ENCODE data around the gene TBK1. TPM values are rescaled to one million over a fixed set of nuclear protein-coding genes. Genes with fewer than 3 reads are reported as not detected.
"Not testable (repeated sequence)": the region's sequence is repeated elsewhere in the genome, so short reads cannot be mapped to it uniquely, and the experiment has no call there.

Gene TBK1
- total RNA-seq, 1 donor from 2014 or later = 7.4 TPM

DNA sequence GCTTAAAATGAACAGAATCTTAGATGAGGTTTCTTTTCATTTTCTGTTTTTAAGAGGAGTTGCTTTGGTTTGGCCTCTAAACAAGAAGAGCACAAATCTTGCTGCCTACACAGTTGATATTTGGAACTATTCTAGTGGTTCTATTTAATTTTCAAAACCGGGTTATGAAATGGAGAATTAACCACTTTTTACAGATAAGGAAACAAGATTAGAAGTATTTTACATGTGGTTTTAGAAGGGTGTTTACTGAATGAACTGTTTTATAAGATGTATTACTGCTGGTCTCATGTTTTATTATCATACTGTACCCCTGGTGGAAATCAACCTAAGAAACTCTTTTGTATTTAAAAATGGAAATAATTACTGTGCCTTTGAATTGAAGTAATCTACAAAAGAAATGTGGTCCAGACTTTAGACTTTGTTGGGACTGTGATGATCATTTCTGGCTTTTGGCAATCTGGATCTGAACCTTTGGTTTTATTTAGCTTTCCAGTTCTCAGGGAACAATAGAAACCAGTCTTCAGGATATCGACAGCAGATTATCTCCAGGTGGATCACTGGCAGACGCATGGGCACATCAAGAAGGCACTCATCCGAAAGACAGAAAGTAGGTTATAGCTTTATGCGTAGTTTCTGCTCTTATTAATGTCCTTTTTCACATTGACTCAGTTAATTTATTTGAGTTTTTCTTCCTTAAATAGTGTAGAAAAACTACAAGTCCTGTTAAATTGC, 43.2 kb downstream of the TBK1 start:
- DNase-seq (ENCODE audit: low spot score) = no peak
- no peak for ATAC-seq

DNA sequence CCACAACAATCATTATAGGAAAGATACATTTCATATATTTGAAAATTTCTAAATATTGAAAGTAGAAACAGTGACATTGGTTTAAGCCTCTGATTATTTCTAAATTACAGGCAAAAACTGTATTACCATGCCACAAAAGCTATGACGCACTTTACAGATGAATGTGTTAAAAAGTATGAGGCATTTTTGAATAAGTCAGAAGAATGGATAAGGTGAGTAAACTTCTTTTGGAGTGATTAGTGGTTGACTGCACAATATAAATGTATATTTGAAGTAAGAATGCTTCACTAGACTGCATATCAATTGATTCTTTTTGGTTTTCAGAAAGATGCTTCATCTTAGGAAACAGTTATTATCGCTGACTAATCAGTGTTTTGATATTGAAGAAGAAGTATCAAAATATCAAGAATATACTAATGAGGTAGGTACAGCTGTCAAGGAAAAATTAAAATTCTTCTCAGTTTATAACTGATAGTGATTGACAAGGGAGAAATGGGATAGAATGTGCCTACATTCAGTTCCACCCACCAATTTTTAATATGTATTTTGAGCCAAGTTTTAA, 45.0 kb downstream of the TBK1 start:
- DNase-seq (ENCODE audit: low spot score) = no peak
- no peak for ATAC-seq

DNA sequence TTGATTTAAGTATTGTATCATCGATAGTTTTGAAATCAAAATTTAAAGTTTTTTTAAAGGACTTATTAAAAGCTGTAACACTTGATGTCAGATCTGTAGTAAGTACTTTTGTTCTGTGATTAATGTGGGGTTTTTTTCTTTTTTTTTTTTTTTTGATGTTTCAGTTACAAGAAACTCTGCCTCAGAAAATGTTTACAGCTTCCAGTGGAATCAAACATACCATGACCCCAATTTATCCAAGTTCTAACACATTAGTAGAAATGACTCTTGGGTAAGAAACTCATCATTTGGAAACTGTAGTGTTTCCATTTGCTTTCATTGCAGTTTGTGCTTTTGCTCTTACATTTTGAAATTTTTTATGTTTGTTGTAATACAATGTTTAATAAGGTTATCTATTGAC, 45.6 kb downstream of the TBK1 start:
- no peak for ATAC-seq
- DNase-seq (ENCODE audit: low spot score) = no peak

DNA sequence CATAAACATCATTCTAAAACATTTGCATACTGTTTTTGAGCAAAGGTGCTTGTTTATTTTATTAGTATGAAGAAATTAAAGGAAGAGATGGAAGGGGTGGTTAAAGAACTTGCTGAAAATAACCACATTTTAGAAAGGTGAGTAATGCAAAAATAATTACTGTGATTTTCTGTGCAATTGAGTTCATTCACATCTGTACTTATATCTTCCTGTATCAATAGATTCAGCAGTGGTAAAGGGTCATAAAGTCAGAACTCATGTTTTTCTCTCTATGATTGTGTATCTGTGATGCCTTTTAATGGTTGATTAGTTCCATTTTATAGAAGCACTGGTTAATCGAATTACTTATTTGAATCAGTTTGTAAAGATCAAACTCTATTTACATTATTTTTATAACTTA, 46.0 kb downstream of the TBK1 start:
- ATAC-seq = no peak
- DNase-seq (ENCODE audit: low spot score) = no peak

DNA sequence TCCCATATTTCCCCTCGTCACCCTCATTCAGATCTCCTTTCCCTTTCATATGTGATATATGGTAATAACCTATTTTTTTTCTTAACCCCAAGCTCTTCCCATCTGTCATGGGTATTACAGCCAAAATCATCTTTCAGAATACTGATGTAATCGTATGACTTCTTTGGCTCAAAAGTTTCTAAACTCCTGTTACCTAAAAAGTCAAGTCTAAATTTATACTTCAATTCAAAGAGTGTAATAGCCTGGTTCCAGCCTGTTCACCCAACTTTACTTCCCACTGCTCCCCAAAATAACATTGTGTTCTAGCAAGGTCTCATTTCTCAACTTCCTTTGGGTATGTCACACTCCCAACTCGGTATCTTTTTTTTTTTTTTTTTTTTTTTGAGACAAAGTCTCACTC, 48.5 kb downstream of the TBK1 start:
- no peak for ATAC-seq
- no peak for DNase-seq (ENCODE audit: low spot score)

DNA sequence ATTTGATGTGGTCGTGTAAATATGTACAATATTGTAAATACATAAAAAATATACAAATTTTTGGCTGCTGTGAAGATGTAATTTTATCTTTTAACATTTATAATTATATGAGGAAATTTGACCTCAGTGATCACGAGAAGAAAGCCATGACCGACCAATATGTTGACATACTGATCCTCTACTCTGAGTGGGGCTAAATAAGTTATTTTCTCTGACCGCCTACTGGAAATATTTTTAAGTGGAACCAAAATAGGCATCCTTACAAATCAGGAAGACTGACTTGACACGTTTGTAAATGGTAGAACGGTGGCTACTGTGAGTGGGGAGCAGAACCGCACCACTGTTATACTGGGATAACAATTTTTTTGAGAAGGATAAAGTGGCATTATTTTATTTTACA, 49.6 kb downstream of the TBK1 start:
- no peak for DNase-seq (ENCODE audit: low spot score)
- no peak for ATAC-seq

DNA sequence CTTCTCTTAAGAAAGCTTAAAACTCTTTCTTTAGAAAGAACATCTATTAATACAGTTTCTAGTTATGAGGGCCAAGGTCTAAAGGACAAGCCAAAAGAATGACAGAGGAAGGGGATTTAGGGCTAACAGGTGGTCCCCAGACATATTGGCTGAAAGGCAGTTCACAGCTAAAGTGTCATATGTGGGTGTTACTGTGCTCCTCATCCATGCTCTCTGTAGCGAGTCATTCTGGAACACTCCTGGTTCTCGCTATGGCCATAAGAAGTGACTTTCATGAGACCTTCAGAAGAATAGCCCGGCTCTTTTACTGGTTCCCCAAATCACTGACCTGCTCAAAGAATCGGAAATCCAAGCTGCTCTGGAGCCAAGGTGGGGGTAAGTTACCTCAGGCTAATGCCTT, 55.0 kb downstream of the TBK1 start:
- no peak for DNase-seq (ENCODE audit: low spot score)
- ATAC-seq = no peak

DNA sequence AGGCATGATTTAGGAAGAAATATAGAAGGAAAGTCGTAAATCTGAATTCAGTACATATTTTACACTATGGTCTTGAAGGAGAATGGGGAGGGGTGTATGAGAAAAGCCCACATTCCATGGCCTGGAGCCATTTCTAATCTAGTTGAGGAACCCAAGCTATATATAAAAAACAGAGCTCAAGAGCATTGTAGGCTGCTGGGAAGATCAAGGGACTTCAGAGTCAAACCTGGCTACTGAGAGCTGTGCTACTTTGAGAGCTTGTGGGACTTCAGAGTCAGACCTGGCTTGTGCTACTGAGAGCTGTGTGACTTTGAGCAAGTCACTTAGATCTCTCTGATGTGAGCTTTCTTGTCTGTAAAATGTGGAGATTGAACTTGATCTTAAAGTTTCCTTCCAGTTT, 58.7 kb downstream of the TBK1 start:
- no peak for DNase-seq (ENCODE audit: low spot score)
- ATAC-seq = no peak

DNA sequence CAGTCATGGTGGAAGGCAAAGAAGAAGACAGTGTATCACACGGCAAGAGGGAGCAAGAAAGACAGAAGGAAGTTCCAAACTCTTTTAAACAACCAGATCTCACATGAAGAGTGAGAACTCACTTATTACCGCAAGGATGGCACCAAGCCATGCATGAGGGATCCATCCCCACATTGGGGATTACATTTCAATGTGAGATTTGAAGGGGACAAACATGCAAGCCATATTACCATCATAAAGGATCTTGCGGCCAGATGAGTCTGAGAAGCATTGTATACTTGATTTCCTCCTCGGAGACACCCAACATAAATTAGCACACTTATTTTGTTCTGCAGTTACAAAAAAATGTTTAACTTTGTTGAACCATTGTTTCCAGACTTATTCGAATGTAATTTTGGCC, 66.5 kb downstream of the TBK1 start:
- no peak for DNase-seq (ENCODE audit: low spot score)
- ATAC-seq = no peak

DNA sequence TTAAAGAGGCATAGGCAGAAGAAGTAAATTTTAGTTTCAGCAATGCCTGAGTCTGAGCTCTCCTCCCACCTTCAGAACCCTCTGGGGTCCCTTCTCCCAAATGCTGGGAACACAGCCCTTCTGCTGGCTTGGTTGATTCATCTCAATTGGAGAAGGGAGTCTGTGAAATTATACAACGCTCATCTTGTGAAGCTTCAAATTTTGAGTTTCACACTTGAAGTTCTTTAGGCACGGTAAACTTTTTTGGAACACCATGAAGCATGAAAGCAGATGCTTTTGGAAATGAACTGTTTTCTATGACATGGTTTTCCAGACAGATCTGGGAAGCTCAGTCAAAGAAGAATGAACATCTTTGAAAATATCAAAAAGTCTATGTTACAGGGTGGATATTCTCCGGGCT, 69.9 kb downstream of the TBK1 start:
- DNase-seq (ENCODE audit: low spot score) (no peak), ATAC-seq (no peak)

DNA sequence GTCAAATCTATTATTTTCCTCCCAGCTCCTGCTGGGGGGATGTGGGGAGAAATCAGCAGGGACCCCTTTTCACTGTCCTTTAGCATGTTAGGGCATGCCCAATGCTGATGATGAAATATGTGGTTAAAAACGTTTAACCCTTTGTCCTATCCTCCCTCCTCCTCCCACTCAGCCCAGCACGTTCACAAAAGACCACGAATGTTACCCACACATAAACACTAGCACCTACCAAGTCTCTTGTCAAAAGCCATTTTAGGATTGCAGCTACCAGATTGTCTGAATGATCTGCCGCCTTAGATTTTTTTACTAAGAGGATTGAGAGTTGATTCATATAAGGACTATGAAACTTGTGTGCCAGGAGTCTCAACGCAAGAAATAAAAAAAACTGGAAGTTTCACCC, 70.4 kb downstream of the TBK1 start:
- ATAC-seq (no peak), DNase-seq (ENCODE audit: low spot score) (no peak)

DNA sequence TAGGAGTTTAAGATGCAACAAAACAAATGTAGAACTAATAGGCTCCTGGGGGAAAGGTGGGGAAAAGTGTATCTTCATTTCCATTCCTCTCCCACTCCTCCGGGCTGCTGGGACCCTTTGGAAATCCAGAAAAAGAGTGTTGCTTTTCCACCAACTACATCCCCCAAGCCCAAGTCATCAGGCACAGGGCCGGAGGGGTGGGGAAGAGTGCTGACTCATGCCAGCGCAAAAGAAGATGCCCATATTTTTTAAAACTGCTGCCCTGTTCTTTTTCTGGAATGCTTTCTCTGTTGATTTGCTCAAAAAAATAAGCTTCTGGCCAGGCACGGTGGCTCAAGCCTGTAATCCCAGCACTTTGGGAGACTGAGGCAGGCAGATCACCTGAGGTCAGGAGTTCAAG, 70.9 kb downstream of the TBK1 start:
- no peak for ATAC-seq
- DNase-seq (ENCODE audit: low spot score) = no peak

DNA sequence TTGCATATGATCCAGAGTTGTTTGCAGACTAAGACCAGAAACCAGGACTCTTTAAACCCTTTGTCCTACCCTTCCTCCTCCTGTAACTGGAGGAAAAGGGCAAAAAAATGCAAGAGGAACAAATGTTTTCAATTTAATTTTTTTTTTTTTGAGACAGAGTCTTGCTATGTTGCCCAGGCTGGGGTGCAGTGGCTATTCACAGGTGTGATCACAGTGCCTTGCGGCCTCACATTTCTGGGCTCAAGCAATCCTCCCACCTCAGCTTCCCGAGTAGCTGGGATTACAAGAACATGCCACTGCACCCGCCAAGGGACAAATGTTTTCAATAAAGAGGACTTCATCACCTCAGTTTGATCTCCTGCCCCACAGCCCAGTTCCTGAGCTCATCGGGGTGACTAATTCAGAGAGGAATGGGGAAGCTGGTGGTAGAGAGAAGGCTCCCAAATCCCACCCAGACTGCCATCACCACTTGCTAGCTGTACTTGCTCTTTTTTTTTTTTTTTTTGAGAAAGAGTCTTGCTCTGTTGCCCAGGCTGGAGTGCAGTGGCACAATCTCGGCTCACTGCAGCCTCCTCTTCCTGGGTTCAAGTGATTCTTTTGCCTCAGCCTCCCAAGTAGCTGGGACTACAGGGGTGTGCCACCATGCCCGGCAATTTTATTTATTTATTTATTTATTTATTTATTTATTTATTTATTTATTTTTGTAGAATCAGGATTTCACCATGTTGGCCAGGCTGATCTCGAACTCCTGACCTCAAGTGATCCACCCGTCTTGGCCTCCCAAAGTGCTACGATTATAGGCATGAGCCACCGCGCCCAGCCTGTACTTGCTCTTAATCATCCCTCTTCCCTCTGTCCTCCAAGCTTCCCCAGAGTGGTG, 71.9 kb downstream of the TBK1 start:
- ATAC-seq; DNase-seq (ENCODE audit: low spot score): not testable (repeated sequence)

DNA sequence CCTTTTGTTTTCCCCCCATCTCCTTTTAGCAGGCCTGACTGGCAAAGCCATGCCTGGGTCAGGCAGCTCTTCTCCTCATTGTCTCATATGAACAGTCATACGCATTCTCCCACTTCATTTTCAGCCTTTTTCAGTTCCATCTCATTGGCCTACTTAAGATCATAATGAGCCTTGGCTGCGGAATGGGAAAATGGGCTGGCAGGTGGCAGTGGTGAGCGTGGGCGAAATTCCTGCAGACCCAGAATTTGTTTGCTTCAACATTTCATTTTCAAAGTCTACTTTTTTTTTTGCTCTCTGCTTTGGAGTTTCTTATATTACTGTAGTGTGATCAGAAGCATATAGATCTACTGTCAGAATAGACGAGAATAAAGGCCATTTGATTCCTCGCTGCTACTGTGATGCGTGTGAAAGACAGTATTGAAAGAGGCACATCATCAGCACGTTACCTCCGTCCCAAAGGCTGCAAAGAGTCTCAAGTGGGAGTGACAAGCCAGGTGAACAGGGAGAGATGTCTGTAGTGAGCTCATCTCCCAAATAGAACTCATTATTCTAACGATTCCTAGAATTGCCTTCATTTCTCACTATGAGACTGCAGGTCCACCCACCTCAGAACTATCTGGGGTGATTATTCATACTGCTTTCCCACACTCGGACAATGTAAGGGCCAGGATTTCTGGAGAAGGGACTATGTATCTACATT, 73.7 kb downstream of the TBK1 start:
- DNase-seq (ENCODE audit: low spot score) (no peak), ATAC-seq (no peak)

DNA sequence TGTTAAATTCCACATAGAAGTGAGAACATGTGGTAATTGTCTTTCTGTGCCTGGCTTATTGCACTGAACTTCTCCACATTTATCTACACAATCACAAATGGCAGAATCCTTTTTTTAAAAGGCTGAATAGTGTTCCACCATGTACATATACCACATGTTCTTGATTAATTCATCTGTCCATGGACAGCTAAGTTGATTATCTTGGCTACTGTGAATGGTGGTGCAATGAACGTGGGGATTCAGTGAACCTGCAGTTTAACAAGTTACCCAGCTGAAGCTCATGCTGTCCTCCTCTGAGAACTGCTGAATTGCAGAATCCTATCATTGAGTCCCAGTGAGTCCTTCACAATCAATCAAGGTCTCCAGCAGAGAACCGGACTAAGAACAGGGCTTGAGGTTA, 74.9 kb downstream of the TBK1 start:
- ATAC-seq (no peak), DNase-seq (ENCODE audit: low spot score) (no peak)

DNA sequence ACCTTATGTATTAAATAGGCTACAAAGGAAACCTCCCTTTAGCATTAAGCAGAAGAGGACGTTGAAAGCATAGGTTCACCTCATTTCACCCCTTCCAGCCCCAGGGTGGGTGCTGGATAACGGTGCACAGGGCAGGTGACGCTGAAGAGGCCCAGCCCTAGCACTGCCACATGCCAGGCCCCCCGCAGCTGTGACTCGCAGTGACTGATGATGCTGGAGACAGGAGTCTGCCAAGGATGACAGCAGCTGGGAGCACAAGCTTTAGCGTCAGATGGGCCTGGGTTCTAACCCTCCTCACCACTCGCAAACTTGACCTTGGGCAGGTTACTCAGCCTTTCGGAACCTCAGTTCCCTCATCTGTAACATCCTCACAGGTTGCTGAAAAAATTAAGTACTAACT, 76.7 kb downstream of the TBK1 start:
- no peak for ATAC-seq
- DNase-seq (ENCODE audit: low spot score) = no peak

DNA sequence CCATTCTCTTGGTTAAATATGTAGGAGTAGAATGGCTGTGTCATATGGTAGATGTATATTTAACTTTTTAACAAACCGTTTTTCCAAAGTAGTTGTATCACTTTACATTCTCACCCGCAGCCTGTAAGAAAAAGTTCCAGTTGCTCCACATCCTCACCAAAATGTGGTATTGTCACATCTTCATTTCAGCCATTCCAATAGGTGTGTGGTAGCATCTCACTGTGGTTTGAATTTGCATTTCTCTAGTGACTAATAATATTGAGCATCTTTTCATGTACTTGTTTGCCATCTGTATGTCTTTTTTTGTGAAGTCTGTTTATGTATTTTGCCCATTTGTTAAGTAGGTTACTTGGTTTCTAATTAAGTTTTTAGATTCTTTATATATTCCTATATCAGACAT, 78.6 kb downstream of the TBK1 start:
- no peak for ATAC-seq
- DNase-seq (ENCODE audit: low spot score) = no peak

DNA sequence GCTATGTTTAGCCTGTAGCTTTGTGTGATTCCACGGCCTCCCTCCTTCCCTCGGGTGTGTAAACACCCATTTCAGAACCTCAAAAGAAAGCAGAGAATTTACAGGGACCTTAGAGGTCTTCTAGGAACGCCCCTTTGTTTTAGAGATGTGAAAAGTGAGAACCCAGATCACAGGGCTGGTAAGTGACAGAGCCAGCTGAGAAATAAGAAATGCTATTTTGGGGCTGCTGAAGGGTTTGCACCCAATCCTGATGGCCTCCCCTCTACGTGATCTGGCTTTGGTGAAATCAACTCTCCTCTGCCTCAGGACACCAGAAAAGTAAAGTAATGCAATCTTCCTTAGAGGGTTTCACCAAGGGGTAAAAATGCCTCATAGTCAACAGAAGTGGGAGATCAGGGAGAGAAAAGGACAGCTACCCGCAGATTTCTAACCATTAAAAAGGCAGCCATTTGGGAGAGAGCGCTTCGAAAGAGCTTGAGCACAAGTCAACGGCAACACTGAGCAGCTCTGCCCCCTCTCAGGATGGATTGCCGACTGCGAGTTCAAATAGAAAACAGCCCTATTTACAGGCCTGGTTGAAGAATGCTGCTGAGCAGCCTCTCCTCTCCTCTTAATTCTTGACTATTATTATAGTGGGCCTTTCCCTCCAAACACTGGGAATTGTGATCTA, 79.9 kb downstream of the TBK1 start:
- DNase-seq (ENCODE audit: low spot score) (no peak), ATAC-seq (no peak)

DNA sequence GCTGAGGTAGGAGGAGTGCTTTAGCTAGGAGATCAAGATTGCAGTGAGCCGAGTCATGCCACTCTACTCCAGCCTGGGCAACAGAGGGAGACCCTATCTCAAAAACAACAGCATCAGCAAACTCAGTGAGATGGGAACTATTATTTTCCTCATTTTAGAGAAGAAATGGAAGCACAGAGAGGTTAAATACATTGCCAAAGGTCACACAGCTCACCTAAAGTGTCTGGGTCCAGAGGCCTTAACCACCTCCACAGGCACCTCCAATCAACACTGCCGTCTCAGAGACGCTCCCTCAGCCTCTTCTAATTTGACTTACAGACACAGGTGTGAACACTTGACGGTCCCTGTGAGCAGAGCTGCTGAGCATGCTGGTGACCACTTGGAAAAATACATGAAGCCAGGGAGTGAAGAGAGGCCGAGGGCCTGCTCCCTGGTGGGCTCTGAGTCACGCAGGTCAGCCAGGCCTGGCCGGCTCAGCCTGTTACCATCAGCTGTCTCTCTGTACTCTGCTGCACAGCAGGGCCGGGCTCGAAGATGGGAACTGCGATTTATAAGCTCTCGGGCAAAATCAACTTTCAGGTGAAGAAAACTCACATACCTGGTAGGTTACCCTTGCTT, 80.9 kb downstream of the TBK1 start:
- ATAC-seq = no peak
- DNase-seq (ENCODE audit: low spot score) = no peak

DNA sequence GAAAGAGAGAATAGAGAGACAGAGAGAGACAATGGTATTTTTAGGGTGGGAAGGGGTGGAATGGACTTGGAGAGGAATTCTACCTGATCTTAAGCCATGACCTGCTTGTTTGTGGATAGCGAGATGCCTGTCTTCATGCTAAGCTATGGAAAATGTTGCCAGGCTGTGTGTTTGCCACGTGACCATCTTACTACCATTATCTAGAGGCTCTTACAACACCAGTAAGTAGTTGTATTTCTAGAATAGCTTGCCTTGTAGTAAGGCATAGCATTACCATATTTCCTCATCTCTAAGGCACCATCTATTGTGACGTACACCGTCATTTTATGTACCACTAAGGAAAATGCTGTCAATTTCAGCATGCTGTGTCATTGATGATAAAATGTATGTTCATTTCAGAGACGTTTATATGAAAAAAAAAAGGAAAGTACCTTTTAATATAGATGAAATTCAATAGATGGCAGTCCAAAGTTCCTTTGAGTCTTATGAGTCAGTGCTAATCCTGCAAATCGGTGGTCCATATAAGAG, 82.8 kb downstream of the TBK1 start:
- no peak for ATAC-seq

More for the DNA sequence above, 82.8 kb downstream of the TBK1 start:
- DNase-seq (ENCODE audit: low spot score) = no peak

Measured in left lobe of liver (tissue), 2 donors.